CD4-positive, alpha-beta T cell treated with Interleukin-1 beta for 1 hour (primary cell): ENCODE measurements around the gene RAPGEF3.

Experiments used
- DNase-seq, 2 donors: peaks; one replicate each; pipeline ENCODE4 v3.0.0-alpha.2; 2020 to 2022

The RAPGEF3 gene

GRCh38 chr12:47758834-47759690 lies at the start of gene RAPGEF3:
RAPGEF3 (minus strand) TSS chr12:47758880; CDS start chr12:47758556, 324 bp downstream.
- peak; percentile 65 to 75 for DNase-seq

- DNase-seq: peak; percentile 89
Measured at GRCh38 chr12:47808050-47808449, 49.4 kb upstream of the RAPGEF3 start.

- no peak for DNase-seq
Measured at GRCh38 chr12:47807338-47807737, 48.7 kb upstream of the RAPGEF3 start.

- DNase-seq: no peak
Measured at GRCh38 chr12:47805417-47805816, 46.7 kb upstream of the RAPGEF3 start.

- DNase-seq: no peak
Measured at GRCh38 chr12:47804171-47804570, 45.5 kb upstream of the RAPGEF3 start.

- DNase-seq: no peak
Measured at GRCh38 chr12:47803191-47803875, 44.7 kb upstream of the RAPGEF3 start.

GRCh38 chr12:47802312-47802711 lies 43.6 kb upstream of the RAPGEF3 start:
- DNase-seq: no peak

- DNase-seq: no peak
Measured at GRCh38 chr12:47801904-47802246, 43.2 kb upstream of the RAPGEF3 start.

- peak in 1 of 2 donors; percentile 41 for DNase-seq
Measured at GRCh38 chr12:47801170-47801903, 42.7 kb upstream of the RAPGEF3 start.

- no peak for DNase-seq
Measured at GRCh38 chr12:47800582-47800981, 41.9 kb upstream of the RAPGEF3 start.

GRCh38 chr12:47799357-47799955 lies 40.8 kb upstream of the RAPGEF3 start:
- no peak for DNase-seq

GRCh38 chr12:47798382-47798948 lies 39.8 kb upstream of the RAPGEF3 start:
- DNase-seq: no peak

GRCh38 chr12:47797441-47797840 lies 38.8 kb upstream of the RAPGEF3 start:
- DNase-seq: peak; percentile 49 to 62

- DNase-seq: no peak
Measured at GRCh38 chr12:47795814-47796411, 37.2 kb upstream of the RAPGEF3 start.

GRCh38 chr12:47795121-47795813 lies 36.6 kb upstream of the RAPGEF3 start:
- no peak for DNase-seq

- no peak for DNase-seq
Measured at GRCh38 chr12:47794679-47795078, 36.0 kb upstream of the RAPGEF3 start.

GRCh38 chr12:47793015-47793681 lies 34.5 kb upstream of the RAPGEF3 start:
- DNase-seq: no peak

- no peak for DNase-seq
Measured at GRCh38 chr12:47791874-47792273, 33.2 kb upstream of the RAPGEF3 start.

GRCh38 chr12:47791351-47791746 lies 32.7 kb upstream of the RAPGEF3 start:
- no peak for DNase-seq

GRCh38 chr12:47790676-47791350 lies 32.1 kb upstream of the RAPGEF3 start:
- DNase-seq: no peak
